ENCODE measurements around the gene SHB.
A peak's percentile ranks its signal among the peaks of the same experiment; 100 is the strongest.

Gene SHB

GRCh38 chr9:38086496-38086895 is 17.5 kb upstream of the SHB start:
- DNase-seq (ENCODE audit: low spot score) = no peak

GRCh38 chr9:38085308-38085707 is 16.3 kb upstream of the SHB start:
- DNase-seq (ENCODE audit: low spot score) = no peak

DNA sequence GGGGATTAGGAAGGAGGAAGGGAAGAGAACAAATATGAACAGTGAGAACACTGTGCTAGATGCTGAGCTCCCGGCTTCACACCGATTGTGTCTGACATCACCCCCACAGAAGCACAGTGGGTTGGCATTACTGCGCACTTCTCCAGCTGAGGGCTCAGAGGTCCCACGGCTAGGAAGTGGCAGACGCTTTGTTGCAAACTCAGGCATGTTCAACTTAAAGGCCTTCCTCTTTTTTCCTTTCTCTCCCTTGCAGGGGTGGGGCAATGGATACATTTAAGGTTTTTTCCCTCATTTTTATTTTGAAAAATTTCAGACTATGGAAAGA is 15.5 kb upstream of the SHB start:
- peak; percentile 75 for DNase-seq (ENCODE audit: low spot score)

DNA sequence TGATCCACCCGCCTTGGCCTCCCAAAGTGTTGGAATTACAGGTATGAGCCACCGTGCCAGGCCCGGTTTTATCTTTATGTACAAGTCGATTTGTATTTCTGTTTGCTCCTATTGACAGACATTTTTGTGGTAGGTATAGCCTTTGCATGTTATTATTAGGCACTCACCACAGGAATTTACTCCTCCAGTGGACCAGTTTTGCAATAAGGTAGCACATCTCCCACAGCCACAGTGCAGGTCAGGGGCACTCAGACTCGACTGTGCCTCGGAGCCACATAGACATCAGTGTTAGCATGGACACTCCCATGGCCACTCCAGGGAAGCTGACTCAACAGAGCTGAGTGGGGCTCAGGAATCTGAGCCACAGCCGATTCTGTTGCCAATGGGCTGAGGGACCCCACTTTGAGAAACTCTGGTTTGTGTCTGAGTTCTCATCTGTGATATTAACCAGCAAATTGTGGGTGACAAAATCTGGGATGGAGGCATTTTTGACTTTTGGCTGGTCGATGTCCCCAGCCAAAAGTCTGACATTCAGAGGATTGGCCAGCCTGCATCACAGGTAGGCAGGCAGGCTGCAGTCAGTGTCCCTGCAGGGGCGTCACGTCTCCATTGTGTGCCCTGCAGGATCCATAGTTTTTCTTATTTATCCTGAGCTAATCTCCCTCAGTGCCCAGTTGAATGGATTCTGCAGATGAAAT is 15.0 kb upstream of the SHB start:
- no peak for DNase-seq (ENCODE audit: low spot score)

DNA sequence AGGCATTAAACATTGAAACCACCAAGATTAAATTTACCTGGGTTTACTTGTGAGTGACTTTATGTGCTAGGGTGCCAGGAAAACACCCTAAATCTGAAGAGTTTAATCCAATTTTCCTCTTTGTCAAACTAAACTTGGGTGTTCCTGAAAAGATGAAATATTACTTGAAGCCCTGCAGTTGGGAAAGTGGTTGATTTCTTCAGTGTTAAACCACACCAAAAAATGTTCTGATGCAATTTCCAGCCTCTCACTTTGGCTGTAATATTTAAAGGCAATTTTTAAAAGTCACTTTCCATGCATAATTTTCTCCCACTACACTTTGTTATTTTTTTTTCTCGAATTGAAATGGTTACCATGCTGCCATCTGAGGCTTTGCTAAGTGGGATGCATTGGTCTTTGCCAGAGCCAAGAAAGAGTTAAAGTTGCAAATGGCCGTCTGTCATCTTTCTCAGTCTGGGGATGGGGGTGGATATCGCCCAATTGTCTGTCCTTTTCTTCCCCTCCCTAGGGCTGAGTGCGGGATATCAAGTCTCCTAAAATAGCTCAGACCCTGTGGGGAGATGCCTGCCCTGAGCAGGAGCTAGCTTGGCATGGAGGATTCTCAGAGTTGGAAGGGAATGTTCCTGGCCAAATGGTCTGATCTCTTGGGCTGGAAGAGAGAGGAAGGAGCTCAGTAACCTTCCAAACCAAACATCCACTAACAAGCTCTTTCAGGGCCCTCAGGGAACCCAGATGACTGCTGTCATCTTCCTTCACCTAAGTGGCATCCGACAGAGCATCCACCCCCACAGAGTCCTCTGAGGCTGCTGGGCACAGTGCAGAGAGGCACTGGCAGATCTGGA is 13.6 kb upstream of the SHB start:
- no peak for DNase-seq (ENCODE audit: low spot score)

- no peak for DNase-seq (ENCODE audit: low spot score)
Observed at GRCh38 chr9:38081356-38082108, 12.5 kb upstream of the SHB start.

DNA sequence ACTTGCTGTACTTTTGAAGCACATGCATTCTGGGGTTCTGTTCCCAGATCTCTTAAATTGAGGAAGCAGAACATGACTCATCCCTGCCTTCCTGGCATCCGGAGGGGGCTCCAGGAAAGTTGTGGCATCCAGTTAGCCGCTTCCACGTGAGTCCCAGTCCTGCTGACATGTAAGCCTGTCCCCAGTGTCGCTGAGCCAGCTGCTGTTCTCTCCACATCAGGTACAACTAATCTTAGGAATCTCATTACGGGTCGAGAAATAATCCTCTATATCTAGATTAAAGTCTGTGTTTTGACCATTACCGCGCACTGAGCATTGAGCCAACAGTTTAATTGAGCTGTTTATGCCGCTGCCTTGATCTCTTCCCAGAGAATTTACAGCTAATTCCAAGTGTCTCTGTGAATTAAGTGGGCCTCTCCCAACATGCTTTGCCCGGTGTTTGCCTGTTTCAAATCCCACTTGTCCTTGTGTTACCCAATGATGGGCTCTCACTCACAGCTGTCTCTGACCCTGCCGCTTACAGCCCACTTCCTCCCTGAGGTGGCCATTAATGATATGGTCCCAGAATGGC is 10.5 kb upstream of the SHB start:
- DNase-seq (ENCODE audit: low spot score) = no peak

DNA sequence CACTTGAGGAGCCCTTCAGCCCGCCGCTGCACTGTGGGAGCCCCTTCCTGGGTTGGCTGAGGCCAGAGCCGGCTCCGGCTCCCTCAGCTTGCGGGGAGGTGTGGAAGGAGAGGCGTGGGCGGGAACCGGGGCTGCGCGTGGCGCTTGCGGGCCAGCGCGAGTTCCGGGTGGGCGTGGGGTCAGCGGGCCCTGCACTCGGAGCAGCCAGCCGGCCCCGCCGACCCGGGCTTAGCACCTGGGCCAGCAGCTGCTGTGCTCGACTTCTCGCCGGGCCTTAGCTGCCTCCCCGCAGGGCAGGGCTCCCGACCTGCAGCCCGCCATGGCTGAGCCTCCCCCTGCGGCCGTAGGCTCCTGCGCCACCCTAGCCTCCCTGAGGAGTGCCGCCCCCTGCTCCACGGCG is 6.2 kb upstream of the SHB start:
- DNase-seq (ENCODE audit: low spot score) = no peak

DNA sequence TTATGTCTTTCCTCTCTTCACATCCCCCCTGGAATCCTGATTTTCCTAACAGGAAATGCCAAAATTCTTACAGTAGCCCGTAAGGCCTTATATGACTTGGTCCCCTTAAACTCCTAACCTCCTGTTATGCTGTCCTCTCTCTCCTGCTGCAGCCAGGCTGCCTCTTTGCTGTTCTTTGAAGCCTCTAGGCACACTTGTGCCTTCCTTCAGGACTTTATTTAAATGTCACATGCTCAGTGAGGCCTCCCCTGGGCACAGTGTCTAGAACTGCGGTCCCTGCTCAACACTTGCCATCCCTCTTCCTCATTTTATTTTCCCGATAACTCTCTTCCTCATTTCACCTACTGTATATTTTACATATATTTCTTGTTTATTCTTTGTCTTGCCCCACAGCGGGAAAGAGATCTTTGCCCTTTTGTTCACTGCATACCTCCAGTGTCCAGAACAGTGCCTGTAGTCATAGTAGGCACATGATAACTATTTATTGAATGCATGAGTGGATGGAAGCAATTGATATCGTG is 5.5 kb upstream of the SHB start:
- no peak for DNase-seq (ENCODE audit: low spot score)

DNA sequence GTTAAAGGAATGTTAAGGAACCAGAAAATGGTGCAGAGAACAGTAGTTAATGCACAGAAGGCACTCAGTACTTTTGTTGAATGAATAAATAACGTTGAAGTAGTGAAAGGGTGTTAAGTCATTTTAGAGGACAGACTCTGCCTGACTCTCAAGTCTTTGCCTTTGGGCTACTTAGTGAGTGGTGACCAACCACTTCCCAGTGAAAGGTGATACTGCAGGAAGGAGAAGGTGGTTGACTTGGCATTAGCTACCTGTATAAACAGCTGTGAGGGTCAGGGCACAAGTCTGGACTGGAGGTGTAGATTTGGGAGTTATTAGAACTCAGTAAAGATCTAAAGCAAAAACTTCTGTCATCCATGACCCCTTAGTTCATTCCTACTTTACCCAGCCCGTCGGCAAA is 4.9 kb upstream of the SHB start:
- no peak for DNase-seq (ENCODE audit: low spot score)

DNA sequence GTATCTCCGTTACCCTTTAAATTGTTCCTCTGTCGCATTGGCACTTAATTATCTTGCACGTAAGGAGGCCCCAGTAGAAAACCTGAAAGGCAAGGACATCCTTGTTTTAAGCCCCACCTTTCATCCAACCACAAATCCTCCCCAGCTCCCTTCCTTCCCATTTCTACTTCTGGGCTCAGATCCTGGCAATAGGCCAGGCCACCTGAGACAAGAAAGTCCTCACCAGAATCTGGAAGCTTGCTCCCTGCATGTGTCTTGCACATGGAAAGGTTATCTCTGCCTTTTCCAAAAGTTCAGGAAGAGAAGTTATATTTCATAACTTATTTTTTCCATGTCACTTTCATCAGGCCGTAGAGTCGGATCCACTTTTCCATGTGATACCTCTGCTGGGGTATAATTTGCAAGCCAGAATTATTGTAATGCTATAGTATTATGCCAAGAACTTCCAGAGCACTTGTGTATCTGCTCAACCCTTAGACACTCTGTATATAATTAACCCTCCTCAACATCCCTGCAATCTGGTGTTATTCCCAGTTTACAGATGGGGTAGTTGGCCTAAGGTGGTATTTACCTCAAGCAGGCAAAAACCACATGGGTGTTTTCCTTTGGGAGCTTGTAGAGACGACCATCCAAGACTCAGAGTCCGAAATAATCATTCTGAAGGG is 2.6 kb upstream of the SHB start:
- DNase-seq (ENCODE audit: low spot score) = no peak

GRCh38 chr9:38067859-38068681 is 957 bp downstream of the SHB start:
- DNase-seq (ENCODE audit: low spot score) = no peak

DNA sequence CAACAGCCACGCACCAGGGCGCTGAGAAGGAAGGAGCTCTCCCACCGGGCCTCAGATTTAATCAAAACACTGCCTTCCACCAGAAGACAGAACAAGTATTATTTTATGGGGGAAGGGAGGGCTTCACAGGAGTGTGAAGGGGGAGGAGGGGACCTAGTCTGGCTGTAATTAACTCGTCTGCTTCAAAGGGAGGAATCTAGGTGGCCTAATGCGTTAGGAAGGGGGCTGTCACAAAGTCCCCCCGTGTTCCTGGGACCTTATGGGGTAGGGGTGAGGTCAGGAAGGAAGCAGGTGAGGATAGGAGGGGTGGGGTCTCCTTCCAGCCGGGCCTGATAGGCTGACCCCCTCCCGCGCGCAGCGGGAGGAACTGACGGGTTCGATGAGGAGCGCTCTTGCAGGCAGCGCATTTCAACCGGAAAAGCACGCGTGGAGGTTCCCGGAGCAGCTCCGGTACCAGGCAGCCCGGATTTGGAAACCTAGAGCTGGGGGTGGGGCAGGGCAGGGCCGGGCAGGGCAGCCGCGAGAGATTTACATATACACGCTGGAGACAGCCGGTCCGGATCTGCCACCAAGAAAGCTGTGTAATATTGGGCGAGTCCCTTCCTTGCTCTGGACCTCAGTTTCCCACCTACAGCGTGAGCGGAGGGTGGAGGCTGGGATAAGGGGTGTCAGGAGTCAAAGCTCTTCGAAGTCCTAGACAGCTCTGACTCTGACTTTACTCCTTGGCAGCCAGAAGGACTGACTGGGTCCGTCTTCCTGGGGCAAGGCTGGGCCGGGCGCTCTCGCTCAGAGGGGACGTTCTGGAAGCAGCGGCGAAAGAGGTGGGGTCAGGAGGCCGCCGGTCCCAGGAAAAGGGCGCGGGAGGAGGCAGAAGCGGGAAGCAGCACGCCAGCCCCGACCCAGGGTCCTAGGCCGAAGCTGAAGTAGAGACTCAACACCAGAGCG is 1.8 kb downstream of the SHB start:
- no peak for DNase-seq (ENCODE audit: low spot score)

DNA sequence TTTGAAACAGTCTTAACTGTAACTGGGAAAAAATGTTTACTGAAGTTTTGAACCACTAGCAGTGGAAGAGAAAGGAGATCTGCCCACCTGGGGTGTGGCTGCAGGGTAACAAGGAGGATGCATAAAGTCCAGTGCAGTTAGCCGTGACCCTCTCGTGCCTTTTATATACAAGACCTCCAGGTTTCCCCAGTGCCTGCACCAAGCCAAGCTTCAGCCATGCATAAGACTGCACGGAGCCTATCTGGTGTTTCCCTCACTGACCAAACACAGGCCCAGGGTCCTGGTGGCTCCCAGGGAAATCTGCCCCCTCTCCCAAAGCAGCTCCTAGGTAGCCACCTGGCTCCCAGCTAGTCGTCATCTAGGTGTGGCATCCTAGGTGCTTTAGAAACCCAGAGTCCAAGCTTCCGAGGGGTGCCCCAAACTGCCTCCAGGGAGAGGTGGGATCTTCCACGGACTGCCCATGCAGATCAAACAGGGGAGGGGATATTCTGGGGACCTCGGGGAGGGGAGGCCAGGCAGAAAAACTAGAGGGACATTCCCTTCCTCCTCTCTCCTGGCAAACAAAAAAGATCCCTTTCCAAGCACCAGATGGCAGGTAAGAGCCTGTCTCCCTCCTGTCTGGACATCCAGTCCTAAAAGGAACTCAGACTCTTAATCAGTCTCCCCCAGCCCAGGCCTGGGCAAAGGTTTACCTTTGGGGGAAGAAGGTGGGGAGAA is 2.7 kb downstream of the SHB start:
- no peak for DNase-seq (ENCODE audit: low spot score)

GRCh38 chr9:38065369-38066075 is 3.5 kb downstream of the SHB start:
- no peak for DNase-seq (ENCODE audit: low spot score)

DNA sequence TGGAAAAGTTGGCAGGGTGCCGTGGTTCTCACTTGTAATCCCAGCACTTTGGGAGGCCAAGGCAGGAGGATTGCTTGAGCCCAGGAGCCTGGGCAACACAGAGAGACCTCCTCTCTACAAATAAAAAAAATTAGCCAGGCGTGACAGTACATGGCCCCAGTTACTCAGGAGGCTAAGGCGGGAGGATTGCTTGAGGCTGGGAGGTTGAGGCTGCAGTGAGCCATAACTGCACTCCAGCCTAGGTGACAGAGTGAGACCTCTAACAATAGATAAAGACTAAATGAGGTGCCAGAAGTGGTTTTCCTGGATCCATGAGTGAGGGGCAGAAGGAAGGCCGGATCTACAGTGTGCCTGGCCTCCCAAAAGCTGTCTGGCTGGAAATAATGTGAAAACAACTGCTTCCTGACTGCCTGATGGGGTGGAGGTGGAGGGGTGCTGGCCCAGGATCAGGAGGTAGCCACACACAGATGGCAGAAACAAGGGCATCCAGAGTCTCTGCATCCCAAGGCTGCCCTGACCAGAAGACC is 4.1 kb downstream of the SHB start:
- no peak for DNase-seq (ENCODE audit: low spot score)

DNA sequence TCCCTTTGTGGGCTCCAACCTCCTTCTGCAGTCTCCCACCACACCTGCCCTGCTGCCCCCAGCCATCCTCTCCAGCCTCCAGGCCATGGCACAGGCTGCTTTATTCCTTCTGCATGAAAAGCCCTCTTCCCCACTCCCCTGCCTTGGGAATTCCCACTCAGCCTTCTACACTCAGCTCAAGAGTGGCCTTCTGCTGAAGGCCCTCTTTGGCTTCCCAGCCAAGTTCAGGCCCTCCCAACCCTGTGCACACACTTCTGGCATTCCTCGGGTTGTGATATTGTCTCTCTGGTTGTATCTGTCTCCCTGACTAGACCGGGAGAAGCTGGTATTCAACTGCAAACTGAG is 5.7 kb downstream of the SHB start:
- DNase-seq (ENCODE audit: low spot score) = no peak
